ENCODE measurements around the gene FAHD2A. TPM values are rescaled to one million over a fixed set of nuclear protein-coding genes. Genes with fewer than 3 reads are reported as not detected.

The FAHD2A gene
- total and polyA plus RNA-seq, 2 of the 8 experiments (the other 6 are each of a cell fraction or from before 2014, with no cell fraction given): 24.2 to 26.7 TPM

- Histone ChIP-seq H3K23me2 (ENCODE audit: low read depth, low read length) (no peaks in the 10 kb centered on the region), H3K27ac (ENCODE audit: low read depth, low read length) (no peak overlapping the region), H3K4ac (replicated peaks; ENCODE audit: insufficient read length, low read depth, low read length) (no peak overlapping the region), H3K27me3 (replicated peaks in 1 of 4; ENCODE audit: control insufficient read depth in 3 of 4, extremely low read depth in 1 of 4, insufficient read depth in 3 of 4, low read length in 3 of 4) (no peaks in the 10 kb centered on the region; a peak in 1 of 7 replicates), H4K8ac (ENCODE audit: extremely low read depth, insufficient read depth, low read length) (no peak overlapping the region), H3K36me3 (ENCODE audit: control insufficient read depth in 2 of 4, insufficient read depth in 4 of 4, low read length in 3 of 4) (no peaks in the 10 kb centered on the region), H2BK120ac (replicated peaks; ENCODE audit: low read depth, low read length) (no peak overlapping the region), H3K79me1 (ENCODE audit: low read depth, low read length) (no peaks in the 10 kb centered on the region), H3K4me2 (ENCODE audit: insufficient read depth in 1 of 2, low read depth in 2 of 2, low read length in 2 of 2) (no peak overlapping the region), H2BK12ac (ENCODE audit: low read depth, low read length) (no peak overlapping the region), H2BK5ac (ENCODE audit: low read depth, low read length) (no peak overlapping the region), H3K79me2 (ENCODE audit: control insufficient read depth in 1 of 2, insufficient read depth in 2 of 2, low read length in 2 of 2) (no peaks in the 10 kb centered on the region), H3K9ac (replicated peaks in 1 of 4; ENCODE audit: extremely low read depth in 1 of 4, low read depth in 3 of 4, low read length in 3 of 4) (no peak overlapping the region), H3K14ac (ENCODE audit: insufficient read length) (no peak overlapping the region), H3K56ac (replicated peaks; ENCODE audit: insufficient read length, low read depth, low read length) (no peak overlapping the region), H2BK15ac (ENCODE audit: low read length) (no peak overlapping the region), H3K23ac (ENCODE audit: insufficient read length) (no peak overlapping the region), H2BK20ac (ENCODE audit: low read length) (no peak overlapping the region), H2AFZ (ENCODE audit: low read length) (no peak overlapping the region), H3K18ac (ENCODE audit: extremely low read depth, low read length) (no peak overlapping the region), H4K5ac (ENCODE audit: insufficient read length, low read depth, low read length) (no peak overlapping the region), H3K9me3 (ENCODE audit: insufficient read depth in 2 of 2, low read depth in 1 of 2, low read length in 1 of 2) (peaks cover 56 to 90% of the 10 kb centered on the region in 2 experiments), H3K4me3 (ENCODE audit: extremely low read depth in 1 of 4, insufficient read depth in 2 of 4, low read depth in 3 of 4, low read length in 4 of 4) (no peak overlapping the region), H4K91ac (replicated peaks; ENCODE audit: insufficient read length, low read length) (no peak overlapping the region), H2AK5ac (ENCODE audit: low read depth, low read length) (no peak overlapping the region), H4K20me1 (replicated peaks in 1 of 2; ENCODE audit: control insufficient read depth in 1 of 2, insufficient read depth in 2 of 2, low read length in 2 of 2) (no peaks in the 10 kb centered on the region), H3K4me1 (replicated peaks in 1 of 4; ENCODE audit: control insufficient read depth in 3 of 4, insufficient read depth in 4 of 4, low read length in 3 of 4) (peaks cover 0 to 2% (median 0%) of the 10 kb centered on the region in 4 experiments; a peak in 1 of 7 replicates)
- CTCF ChIA-PET (ENCODE audit: partially characterized antibody): interaction anchor here (2.0 kb wide), 1 partner anchor 12 kb away, joined by 4 read pairs; no protein-coding TSS in a partner anchor
- 84% methylated on average over 22 of the region's 22 CpGs; no CpG with 5 or more reads in 1 of the 2 experiments for WGBS, 2 experiments (ENCODE audit: extremely low coverage in 1 of 2, insufficient coverage in 1 of 2, insufficient read length in 1 of 2, insufficient replicate concordance in 2 of 2, low coverage in 1 of 2, low lambda C conversion rate in 2 of 2, missing lambda C conversion rate in 1 of 2)
- POLR2A ChIA-PET (ENCODE audit: partially characterized antibody): interaction anchor here (0.6 kb wide), 1 partner anchor 27 kb away, joined by 3 read pairs; no protein-coding TSS in a partner anchor
- no peak for TF ChIP-seq RNF2 (IDR thresholded peaks at IDR 0.05; ENCODE audit: borderline replicate concordance, low read depth, low read length, missing control alignments, poor library complexity, severe bottlenecking)
- TF ChIP-seq USF2 (IDR thresholded peaks at IDR 0.05; ENCODE audit: low read length): no peak
- TF ChIP-seq RXRA (IDR thresholded peaks at IDR 0.05; ENCODE audit: insufficient read depth, low read depth, low read length): no peak
- TF ChIP-seq GTF2F1 (IDR thresholded peaks at IDR 0.05; ENCODE audit: borderline replicate concordance, low read depth, low read length): no peak
- TF ChIP-seq EGR1 (IDR thresholded peaks at IDR 0.05; ENCODE audit: borderline replicate concordance, low read depth, low read length): no peak
- no peak for TF ChIP-seq SIRT6 (IDR thresholded peaks at IDR 0.05; ENCODE audit: low read length)
- TF ChIP-seq CREB1 (IDR thresholded peaks at IDR 0.05): no peak
- TF ChIP-seq ZNF274 (IDR thresholded peaks at IDR 0.05; ENCODE audit: borderline replicate concordance, extremely low read depth, low read length): no peak
- TF ChIP-seq RFX5 (IDR thresholded peaks at IDR 0.05; ENCODE audit: borderline replicate concordance, low read depth, low read length): no peak
- TF ChIP-seq SIX5 (IDR thresholded peaks at IDR 0.05; ENCODE audit: low read depth, low read length): no peak
- FAIRE-seq (no peak), DNase-seq (ENCODE audit: low read depth in 1 of 2, low spot score in 2 of 2) (no peak)
Observed at GRCh38 chr2:95381212-95382191, 21.0 kb upstream of the FAHD2A start.
